Measurements from ENCODE around the gene PCTP.

GRCh38 chr17:55729484-55729883 is 21.4 kb upstream of the PCTP start:
- TF ChIP-seq CTCF (IDR thresholded peaks at IDR 0.05; ENCODE audit: poor library complexity) (no peak), EZH2 (IDR thresholded peaks at IDR 0.05; ENCODE audit: borderline replicate concordance) (no peak), EZH2phosphoT487 (IDR thresholded peaks at IDR 0.05; ENCODE audit: low read depth, severe bottlenecking, unreplicated experiment) (no peak)
